Heart left ventricle (tissue), 13 donors: ENCODE measurements around the gene CACNA1C.

Source experiments
- POLR2A ChIP-seq, 2 donors: fragments of 450-650 bp; IDR thresholded peaks; one replicate each; pipeline ENCODE4 v1.6.1; 2017; ENCODE audit warnings: antibody characterized with exemption in 2 of 2, mild to moderate bottlenecking in 2 of 2, moderate library complexity in 2 of 2
- TF ChIP-seq, protein P1 (sequence below), 12 donors: fragments of 200-600 bp; sonication (generic) in 4 of 12; IDR thresholded peaks; one replicate each; pipeline versions ENCODE4 v1.5.0 to v1.8.0; 2018 to 2022; ENCODE audit warnings: antibody characterized with exemption in 12 of 12, mild to moderate bottlenecking in 5 of 12
- donor health status: ischemic (EF 13 %, LVEDD 7.1; RV severe dilation, severe dysfunction).
- donor health status: DM: no; HTN: yes; CAD: no.
- donor health status: DM: no; HTN: no; CAD: no.
- donor health status: ischemic (EF 25% LVEDD 6.9; RV normal size, moderate dysfunction).
- donor health status: ischemic (EF 25% LVEDD 5.7; RV mildly dilated, moderate dysfunction).
- donor health status: ischemic (EF 35%, LVEDD 5.7; RV mildly dilated, moderate dysfunction).
- donor health status: nonischemic (EF 11% LVEDD 7.7; RV severe dilation, severe dysfunction).
- donor health status: DM: yes; HTN: yes; CAD: no.
- donor health status: PGD.
- donor health status: ischemic (EF 29% LVEDD 5.4; RV normal size, mild dysfunction).
- donor health status: nonischemic (EF 23%, LVEDD 6.1; RV moderate dilation, normal function).

DNA sequence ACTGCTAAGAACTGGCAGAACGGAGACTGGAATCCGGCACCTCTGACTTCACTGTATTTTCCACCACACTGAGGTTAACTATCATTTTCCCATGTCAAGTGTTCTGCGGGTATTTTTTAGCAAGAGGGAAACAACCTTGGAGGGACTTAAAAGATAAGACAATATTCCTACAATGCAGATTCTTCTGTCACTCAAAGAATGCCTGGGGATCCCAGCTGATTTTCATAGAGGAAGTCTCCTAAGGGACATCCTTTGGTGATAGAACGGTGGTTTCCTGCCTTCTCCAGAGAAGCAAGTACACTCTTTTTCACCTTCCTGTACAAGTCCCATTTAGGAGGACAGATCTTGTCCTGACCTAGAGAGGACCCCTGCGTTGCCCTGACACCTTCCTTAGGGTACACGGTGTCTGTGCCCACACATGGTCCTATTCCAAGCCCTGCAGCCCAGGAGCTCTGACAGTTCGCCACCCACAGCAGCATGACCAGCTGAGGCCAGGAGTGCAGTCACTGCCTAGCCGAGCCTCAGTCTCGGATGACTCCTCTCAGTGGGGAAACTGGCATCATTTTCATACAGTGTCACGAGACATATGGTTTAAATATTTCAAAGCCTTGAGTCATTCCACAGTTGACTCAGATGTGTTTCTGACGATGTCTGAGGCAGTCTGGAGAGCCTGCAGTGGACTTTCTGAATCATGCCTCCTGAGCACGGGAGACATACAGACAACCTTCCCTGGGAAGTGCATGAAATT lies 560.7 kb downstream of the CACNA1C start:
- TF ChIP-seq, protein P1, sequence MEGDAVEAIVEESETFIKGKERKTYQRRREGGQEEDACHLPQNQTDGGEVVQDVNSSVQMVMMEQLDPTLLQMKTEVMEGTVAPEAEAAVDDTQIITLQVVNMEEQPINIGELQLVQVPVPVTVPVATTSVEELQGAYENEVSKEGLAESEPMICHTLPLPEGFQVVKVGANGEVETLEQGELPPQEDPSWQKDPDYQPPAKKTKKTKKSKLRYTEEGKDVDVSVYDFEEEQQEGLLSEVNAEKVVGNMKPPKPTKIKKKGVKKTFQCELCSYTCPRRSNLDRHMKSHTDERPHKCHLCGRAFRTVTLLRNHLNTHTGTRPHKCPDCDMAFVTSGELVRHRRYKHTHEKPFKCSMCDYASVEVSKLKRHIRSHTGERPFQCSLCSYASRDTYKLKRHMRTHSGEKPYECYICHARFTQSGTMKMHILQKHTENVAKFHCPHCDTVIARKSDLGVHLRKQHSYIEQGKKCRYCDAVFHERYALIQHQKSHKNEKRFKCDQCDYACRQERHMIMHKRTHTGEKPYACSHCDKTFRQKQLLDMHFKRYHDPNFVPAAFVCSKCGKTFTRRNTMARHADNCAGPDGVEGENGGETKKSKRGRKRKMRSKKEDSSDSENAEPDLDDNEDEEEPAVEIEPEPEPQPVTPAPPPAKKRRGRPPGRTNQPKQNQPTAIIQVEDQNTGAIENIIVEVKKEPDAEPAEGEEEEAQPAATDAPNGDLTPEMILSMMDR (IDR thresholded peaks at IDR 0.05), result no peak
- no peak for TF ChIP-seq POLR2A (IDR thresholded peaks at IDR 0.05)
